ENCODE measurements around the gene RASL10B.
"Not testable (repeated sequence)": the region's sequence is repeated elsewhere in the genome, so short reads cannot be mapped to it uniquely, and the experiment has no call there.

Gene RASL10B

DNA sequence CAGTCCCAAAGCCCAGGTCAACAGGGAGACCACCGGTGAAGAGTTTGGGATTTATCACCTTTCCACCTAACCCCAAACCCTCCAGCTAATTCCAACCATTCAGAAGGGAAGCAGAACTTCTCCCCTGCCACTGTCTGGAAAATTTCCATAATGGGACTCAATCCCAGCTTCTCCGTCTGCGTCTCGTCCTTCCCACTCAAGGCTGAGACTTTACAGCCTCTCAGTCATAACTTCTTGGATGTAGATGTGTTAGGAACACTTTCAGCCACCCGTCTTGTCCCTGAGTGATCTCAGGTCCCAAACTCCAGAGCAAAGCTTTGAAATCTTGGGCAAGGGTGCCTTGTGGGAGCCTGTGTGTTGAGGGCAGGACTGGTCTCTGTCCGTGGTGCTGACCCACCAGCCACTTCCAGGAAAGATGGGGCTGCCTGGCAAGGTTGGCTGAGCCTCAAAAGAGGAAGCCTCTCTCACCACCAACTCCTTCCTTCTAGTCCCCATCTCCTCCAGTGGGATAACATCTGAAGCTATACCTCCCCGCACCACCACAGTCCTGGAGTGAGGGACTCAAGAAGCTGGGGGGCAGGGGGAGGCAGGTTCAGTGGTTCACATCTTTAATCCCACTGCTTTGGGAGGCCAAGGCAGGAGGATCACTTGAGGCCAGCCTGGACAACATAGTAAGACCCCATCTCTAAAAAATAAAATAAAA, 12.3 kb downstream of the RASL10B start:
- peak; percentile 26 to 35 for DNase-seq

GRCh38 chr17:35744830-35745229, 13.4 kb downstream of the RASL10B start:
- DNase-seq = no peak

- DNase-seq = no peak
Measured at GRCh38 chr17:35745246-35745645, 13.8 kb downstream of the RASL10B start.

DNA sequence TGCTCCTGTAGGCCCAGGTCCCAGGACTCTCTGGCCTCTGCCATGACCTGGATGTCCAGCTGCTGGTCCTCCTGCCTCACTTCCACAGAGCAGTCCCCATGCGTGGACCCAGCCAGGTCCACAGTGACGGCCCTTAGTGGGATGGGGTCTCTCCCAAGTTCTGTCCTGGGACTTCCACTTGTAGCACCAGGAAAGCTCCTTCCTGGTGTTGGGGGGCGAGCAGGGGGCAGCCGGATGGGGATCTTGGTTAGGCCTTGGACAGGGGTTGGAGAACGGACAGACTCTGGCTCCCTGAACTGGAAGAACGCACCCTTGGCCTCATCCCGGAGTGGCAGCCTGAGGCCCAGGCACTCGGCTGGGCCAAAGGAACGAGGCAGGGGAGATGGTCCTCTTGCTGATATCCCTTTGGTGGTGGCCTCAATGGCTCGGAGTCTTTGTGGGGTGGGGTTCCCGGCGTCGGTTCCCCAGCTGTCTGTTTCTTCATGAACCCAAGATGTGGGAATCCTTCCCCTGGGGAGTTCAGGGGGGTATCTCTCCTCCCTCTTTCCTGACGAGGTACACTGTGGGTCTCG, 14.4 kb downstream of the RASL10B start:
- DNase-seq = no peak

DNA sequence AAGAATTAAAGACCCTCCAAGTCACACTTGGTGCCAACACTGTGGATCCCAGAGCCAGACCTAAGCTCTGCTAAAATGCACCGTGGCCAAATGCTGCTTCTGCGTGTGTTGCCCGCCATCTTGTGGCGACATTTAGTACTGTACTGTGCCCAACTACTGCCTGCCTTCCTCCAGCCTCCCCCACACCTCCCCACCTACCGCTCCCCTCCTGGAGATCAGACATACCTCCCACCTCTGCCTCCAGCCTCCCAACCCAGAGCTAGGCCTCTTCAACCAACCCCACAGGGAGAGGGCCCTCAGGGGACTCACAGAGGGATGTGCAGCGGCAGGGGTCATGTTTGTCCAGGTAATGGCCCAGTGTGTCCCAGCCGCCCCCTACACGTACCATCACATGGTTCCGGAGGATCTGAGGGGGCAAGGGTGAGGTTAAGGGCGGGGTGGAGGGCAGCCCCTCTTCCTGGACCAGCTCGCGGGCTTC, 16.1 kb downstream of the RASL10B start:
- DNase-seq = peak; percentile 82 to 86

GRCh38 chr17:35748341-35748841, 17.0 kb downstream of the RASL10B start:
- no peak for DNase-seq

GRCh38 chr17:35748979-35749378, 17.5 kb downstream of the RASL10B start:
- no peak for DNase-seq

DNA sequence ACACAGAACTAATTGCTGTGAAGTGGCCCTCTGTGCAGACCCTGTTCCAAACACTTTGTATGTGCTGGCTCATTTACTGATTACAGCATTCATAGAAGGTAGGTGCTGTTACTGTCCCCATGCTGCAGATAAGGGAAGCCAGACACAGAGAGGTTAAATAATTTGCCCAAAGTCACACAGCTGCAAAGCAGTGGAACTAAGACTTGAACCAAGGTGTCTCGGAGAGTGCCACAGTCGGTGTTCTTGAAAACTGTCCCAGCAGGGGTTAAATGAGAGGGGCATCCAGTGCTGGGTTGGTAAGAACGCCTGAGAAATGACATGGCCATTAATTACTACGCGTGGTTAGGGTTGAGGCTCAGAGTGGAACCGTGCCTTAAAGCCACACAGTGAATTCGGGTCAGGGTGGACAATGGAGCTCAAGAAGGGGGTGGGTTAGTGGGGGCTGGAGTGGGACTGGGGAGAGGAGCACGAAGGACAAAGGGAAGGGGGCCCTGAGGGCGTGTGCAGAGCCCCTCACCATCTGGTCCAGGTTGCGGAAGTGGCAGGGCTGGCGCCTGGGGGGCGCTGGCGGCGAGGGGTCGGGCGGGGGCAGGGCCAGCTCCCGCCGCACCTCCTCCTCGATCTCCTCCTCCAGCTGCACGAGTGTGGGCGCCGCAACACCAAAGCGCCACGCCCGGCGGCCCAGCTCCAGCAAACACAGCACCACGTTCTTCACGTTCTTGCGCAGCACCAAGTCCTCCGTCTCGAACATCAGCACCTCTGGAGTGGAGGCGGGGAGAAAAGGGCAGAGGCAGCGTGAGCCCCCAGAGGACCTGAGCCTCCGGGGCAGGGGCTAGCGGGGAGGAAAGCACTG, 18.3 kb downstream of the RASL10B start:
- DNase-seq = no peak

DNA sequence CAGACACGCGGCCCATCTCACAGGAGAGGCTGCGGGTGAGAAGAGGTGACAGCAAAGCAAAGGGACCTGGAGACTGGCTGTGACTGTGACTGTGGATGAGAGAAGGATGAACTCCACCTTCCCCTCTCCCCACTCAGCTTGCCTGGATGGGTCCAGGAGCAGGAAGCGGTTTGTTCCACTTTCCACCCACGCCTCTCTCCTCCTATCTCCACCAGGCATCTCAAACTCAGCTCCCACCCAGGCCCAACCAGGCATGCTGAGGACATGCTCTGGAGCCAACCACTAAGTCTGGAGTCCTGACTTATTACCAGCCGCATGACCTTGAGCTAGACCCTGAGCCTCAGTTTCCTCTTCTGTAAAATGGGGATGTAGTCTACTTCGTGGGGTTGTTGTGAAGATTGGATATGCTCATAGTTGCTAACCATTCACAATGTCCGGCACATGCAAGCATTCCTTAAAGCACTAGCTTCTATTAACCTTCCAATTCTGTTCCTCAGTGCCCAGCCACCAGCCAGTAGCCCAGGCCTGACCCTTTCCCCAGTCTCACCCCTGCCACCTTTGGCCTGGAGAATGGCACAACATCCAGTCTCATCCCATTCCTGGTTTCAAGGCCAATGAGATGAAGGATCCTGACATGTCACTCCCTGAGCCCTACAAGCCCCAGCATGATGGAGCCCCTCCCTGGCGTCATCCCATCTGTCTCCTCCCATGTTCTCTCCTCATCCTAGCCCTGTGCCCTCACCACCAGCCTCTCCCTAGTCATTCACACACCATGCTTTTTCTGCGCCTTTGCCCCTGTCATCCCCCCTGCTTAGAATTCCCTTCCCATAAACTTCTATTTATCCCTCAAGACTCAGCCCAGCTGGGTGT, 19.3 kb downstream of the RASL10B start:
- DNase-seq = no peak

- DNase-seq = not testable (repeated sequence)
Measured at GRCh38 chr17:35751541-35751940, 20.1 kb downstream of the RASL10B start.

GRCh38 chr17:35752471-35752870, 21.0 kb downstream of the RASL10B start:
- DNase-seq = no peak

DNA sequence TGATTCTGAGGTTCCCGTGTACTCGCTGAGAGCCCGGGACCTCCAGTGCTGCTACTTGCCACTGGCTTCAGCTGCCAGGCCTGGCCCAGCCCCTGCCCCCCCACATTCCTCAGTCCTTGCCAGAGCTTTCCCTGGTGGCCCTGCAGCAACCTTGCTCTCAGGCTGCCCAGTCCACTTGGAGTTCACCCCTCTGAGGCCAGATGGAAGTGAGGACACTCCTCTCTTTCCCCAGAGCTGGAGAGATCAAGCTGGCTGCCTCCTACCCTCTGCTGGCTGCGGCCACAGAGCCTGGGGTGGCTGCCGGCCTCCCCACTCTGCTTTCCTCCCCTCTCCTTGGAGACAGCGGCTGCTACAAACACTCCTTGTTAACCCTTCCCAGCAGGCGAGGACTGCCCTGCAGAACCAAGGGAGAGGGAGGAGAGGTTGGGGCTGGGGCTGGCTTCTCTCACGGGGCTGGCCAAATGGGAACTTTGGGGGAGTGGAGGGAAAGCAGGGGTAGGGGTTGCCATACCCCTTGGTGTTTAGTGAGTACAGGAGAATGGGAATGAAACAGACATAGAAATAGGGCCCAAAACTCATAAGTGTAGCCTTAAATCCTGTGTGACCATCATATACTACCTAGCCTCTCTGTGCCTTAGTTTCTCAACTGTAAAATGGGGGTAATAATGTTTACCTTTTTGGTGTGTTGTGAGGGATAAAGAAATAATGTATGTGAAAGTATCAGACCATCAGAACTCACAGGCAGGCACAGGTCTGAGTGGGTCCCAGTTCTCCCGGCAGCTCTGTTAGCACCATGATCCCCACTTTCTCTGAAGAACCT, 21.7 kb downstream of the RASL10B start, which contains the start of gene GAS2L2:
TSS of gene GAS2L2 (minus strand) at position 295 of the 820 bp plus-strand sequence. CDS start 389 bp downstream, outside the sequence.
- no peak for DNase-seq

- no peak for DNase-seq
Measured at GRCh38 chr17:35757243-35757642, 25.8 kb downstream of the RASL10B start.

DNA sequence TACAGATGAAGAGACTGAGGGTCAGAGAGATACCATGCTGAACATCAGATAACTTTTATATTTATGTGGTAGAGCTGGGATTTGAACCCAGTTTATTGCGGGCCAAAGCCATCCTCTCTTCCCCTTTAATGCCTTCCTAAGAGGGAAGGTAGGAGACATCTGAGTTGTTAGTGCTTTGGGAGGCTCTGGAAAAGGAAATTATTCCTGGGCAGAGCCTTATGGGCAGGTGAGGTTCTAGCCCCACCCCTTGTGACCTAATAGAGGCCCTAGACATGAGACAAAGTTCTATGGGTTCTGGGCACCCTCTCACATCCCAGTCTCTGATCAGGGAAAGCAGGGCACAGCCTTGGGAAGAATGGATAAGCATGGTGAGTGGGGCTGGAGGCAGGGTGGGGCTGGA, 29.1 kb downstream of the RASL10B start, which contains the start of gene C17orf50:
TSS of gene C17orf50 (plus strand) at position 301 of the 400 bp plus-strand sequence. CDS start at position 356, 55 bp downstream.
- no peak for DNase-seq

- no peak for DNase-seq
Measured at GRCh38 chr17:35761601-35762000, 30.2 kb downstream of the RASL10B start.

DNA sequence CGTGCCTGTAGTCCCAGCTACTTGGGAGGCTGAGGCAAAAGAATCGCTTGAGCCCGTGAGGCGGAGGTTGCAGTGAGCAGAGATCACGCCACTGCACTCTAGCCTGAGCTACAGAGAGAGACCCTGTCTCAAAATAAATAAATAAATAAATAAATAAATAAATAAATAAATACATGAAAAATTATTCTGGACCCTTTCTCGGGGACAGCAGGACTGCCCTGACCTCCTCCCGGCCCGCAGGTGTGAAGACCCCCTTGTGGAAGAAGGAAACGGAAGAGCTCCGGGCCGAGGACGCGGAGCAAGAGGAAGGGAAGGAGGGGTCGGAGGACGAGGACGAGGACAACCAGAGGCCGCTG, 32.3 kb downstream of the RASL10B start:
- DNase-seq = no peak

GRCh38 chr17:35764123-35764991, 32.9 kb downstream of the RASL10B start:
- DNase-seq = peak; percentile 90 to 92

DNA sequence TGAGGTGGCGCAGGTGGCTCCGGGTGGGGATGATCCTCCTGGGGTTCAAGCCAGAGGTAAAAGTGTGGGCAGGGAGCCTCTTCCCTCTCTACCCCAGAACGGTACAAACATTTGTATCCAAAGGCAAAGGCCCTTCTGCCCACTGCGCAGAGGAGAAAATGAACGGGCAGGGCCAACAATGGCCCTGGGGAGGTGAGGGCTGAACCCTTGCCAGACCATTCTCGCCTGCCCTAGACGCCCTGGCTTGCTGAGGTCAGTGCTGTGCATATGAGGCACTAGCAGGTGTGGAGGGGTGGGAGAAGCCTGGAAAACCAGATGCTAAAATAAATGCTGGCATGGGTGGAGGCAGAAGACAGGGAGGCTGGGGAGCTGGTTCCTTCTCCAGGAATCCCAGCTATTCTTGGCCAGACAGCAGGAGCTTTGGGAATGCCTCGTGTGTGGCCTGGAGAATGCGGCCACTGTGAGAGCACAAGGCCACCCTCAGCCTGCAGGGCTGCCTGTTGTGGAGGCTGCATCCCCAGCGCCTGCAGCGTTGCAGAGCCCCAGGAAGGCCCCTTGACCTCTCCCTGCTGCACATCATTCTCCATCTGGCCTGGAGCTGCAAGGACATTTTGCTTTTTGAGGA, 33.8 kb downstream of the RASL10B start:
- no peak for DNase-seq

- DNase-seq = no peak
Measured at GRCh38 chr17:35765756-35766488, 34.5 kb downstream of the RASL10B start.
